ENCODE data around the gene TSC2.
"Not testable (repeated sequence)": the region's sequence is repeated elsewhere in the genome, so short reads cannot be mapped to it uniquely, and the experiment has no call there.

DNA sequence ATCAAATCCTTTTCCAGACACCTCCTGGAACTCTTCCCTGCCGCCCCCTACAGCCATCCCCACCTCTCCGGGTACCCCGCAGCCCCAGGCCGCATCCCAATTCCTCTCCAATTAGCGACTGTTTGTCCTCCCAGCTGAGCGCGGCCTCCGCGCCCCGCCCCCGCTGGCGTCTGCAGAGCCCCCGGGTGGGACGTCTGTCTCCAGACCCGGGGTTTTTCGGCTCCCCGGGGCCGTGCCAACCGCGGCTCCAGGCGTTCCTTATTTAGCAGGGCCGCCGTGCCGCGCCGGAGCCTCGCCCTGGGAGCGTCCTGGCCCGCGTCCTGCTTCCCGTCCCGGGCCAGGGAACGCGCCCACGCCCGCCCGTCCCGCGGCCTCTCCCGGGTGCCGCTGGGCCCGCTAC lies 87.3 kb downstream of the TSC2 start:
- TF ChIP-seq, protein P1, sequence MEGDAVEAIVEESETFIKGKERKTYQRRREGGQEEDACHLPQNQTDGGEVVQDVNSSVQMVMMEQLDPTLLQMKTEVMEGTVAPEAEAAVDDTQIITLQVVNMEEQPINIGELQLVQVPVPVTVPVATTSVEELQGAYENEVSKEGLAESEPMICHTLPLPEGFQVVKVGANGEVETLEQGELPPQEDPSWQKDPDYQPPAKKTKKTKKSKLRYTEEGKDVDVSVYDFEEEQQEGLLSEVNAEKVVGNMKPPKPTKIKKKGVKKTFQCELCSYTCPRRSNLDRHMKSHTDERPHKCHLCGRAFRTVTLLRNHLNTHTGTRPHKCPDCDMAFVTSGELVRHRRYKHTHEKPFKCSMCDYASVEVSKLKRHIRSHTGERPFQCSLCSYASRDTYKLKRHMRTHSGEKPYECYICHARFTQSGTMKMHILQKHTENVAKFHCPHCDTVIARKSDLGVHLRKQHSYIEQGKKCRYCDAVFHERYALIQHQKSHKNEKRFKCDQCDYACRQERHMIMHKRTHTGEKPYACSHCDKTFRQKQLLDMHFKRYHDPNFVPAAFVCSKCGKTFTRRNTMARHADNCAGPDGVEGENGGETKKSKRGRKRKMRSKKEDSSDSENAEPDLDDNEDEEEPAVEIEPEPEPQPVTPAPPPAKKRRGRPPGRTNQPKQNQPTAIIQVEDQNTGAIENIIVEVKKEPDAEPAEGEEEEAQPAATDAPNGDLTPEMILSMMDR (IDR thresholded peaks at IDR 0.05), result not testable (repeated sequence)
- not testable (repeated sequence) for TF ChIP-seq POLR2A (IDR thresholded peaks at IDR 0.05)
